RWPE1 (cell line): Measurements from ENCODE around the gene AATK.

Experiments
- CTCF ChIA-PET: fragments of 350-600 bp; sonication (Branson Sonifier 250); formaldehyde crosslinking; extraction: SDS; loops from one replicate; lab custom pipeline; 2021; lab: Yijun Ruan, JAX
- POLR2A ChIA-PET: fragments of 400-600 bp; formaldehyde crosslinking; extraction: SDS; loops from one replicate; lab custom pipeline; 2020; ENCODE audit warnings: antibody characterized with exemption; ENCODE audit not compliant: low non-redundant PET; lab: Yijun Ruan, JAX
- DNase-seq: peaks from one replicate; pipeline ENCODE4 v3.0.0; 2012; ENCODE audit warnings: low spot score
- H3K27ac ChIP-seq: fragments of 450-650 bp; 2 replicates; pipeline ENCODE4 v1.5.1; 2017
- TF ChIP-seq, protein P1 (sequence below): fragments of 450-650 bp; conservative IDR thresholded peaks from 2 replicates; pipeline ENCODE4 v1.5.1; 2017; ENCODE audit warnings: low read depth, mild to moderate bottlenecking

Gene AATK

GRCh38 chr17:81143717-81144422 is 22.2 kb downstream of the AATK start:
- ChIA-PET CTCF (interaction anchor here (0.9 to 1.0 kb wide), 2 partner anchors 57 to 95 kb away, joined by 3 read pairs; partner anchors contain the start of genes NDUFAF8 and TEPSIN), POLR2A (no interaction called here)
- TF ChIP-seq, protein P1, sequence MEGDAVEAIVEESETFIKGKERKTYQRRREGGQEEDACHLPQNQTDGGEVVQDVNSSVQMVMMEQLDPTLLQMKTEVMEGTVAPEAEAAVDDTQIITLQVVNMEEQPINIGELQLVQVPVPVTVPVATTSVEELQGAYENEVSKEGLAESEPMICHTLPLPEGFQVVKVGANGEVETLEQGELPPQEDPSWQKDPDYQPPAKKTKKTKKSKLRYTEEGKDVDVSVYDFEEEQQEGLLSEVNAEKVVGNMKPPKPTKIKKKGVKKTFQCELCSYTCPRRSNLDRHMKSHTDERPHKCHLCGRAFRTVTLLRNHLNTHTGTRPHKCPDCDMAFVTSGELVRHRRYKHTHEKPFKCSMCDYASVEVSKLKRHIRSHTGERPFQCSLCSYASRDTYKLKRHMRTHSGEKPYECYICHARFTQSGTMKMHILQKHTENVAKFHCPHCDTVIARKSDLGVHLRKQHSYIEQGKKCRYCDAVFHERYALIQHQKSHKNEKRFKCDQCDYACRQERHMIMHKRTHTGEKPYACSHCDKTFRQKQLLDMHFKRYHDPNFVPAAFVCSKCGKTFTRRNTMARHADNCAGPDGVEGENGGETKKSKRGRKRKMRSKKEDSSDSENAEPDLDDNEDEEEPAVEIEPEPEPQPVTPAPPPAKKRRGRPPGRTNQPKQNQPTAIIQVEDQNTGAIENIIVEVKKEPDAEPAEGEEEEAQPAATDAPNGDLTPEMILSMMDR, result no peak

GRCh38 chr17:81143200-81143527 is 22.9 kb downstream of the AATK start:
- DNase-seq, result no peak
- ChIA-PET CTCF (interaction anchor here (0.6 to 1.4 kb wide), 10 partner anchors 10 to 681 kb away, joined by 3 to 7 read pairs (median 4); partner anchors contain the start of genes NDUFAF8 and TEPSIN), POLR2A (no interaction called here)
- TF ChIP-seq, protein P1, result no peak
- no peak overlapping the region for H3K27ac ChIP-seq

More at GRCh38 chr17:81143717-81144422, 22.2 kb downstream of the AATK start:
- DNase-seq, result no peak
- H3K27ac ChIP-seq, result no peak overlapping the region

DNA sequence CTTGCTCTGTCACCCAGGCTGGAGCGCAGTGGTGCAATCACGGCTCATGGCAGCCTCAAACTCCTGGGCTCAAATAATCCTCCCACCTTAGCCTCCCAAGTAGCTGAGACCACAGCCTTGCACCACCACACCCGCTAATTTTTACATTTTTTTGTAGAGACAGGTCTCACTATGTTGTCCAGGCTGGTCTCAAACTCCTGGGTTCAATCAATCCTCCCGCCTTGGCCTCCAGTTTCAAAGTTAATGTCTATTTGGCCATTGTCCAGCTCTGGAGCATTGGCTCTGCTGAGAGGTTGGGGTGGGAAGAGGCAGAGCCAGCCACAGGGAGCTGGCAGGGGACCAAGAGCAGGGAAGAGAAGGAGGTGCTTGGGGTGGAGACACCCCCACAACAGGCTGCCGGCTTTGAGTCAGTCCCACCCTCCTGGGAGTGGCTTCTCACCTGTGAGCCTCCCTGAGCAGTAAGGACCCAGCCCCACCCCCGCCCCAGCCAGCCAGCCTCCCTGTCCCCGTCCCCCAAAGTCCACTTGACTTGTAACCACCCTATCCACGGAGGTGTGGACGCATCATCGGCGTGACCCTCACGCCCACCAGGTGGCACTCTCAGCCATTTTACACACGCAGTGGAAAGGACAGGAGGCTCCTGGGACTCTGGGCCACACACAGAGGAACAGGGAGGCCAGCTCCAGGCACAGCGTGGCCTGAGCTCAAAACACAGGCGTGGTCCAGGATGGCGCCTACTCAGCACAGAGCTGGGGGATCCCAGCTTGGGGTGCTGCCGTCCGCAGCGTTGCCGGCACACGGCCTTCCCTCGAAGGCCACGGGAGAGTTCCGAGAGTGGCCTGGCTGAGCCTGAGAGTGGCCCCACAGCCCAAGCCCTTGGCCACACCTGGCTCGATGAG is 23.5 kb downstream of the AATK start:
- ChIA-PET CTCF (interaction anchor here (0.5 to 1.4 kb wide), 15 partner anchors 10 to 680 kb away, joined by 3 to 7 read pairs (median 3); partner anchors contain the start of genes NDUFAF8 and TEPSIN), POLR2A (interaction anchor here (0.6 kb wide), 1 partner anchor 96 kb away, joined by 3 read pairs; the partner anchor contains the start of gene TEPSIN)
- TF ChIP-seq, protein P1, result peak; percentile 84
- no peak overlapping the region for H3K27ac ChIP-seq
- peak; percentile 57 for DNase-seq

DNA sequence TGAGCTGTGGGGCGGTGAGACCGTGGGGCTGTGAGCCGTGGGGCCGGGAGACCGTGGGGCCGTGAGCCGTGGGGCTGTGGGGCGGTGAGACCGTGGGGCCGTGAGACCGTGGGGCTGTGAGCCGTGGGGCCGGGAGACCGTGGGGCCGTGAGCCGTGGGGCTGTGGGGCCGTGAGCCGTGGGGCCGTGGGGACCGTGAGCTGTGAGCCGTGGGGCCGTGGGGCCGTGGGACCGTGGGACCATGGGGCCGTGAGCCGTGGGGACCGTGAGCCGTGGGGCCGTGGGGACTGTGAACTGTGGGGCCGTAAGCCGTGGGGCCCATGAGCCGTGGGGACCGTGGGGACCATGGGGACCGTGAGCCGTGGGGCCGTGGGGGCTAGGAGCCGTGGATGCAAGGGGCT is 25.3 kb downstream of the AATK start:
- no peak overlapping the region for H3K27ac ChIP-seq
- CTCF ChIA-PET, result no interaction called here
- POLR2A ChIA-PET, result no interaction called here
- TF ChIP-seq, protein P1, result no peak
- no peak for DNase-seq

GRCh38 chr17:81140018-81140417 is 26.0 kb downstream of the AATK start:
- ChIA-PET POLR2A (no interaction called here), CTCF (interaction anchor here (0.6 kb wide), 1 partner anchor 94 kb away, joined by 3 read pairs; no protein-coding TSS in a partner anchor)

More at GRCh38 chr17:81140018-81140417, 26.0 kb downstream of the AATK start:
- TF ChIP-seq, protein P1, result no peak
- no peak overlapping the region for H3K27ac ChIP-seq
- no peak for DNase-seq
